ENCODE results near the gene FKBP15.

Gene FKBP15

DNA sequence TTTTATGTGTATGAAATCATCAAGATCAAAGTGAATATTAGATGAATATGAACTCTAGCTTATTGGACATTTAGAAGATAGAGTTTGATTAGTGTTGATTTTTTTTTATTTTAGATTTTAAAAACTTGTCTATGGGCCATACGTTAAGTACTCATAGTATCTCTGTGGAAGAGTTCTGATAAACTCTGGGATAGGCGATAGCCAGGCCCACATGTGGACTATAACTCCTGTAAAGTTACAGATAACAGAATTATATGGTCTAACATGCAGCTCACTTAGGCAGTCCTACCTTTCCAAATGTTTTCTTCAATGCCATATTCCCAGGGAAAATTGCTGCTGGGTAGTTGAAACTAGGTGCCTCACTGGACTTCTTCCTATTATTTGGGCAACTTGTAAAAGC lies 10.6 kb upstream of the FKBP15 start:
- DNase-seq (ENCODE audit: low spot score) = no peak
- Histone ChIP-seq H3K27ac (no peak overlapping the region), H3K4me3 (no peak overlapping the region)
- TF ChIP-seq, protein P1, sequence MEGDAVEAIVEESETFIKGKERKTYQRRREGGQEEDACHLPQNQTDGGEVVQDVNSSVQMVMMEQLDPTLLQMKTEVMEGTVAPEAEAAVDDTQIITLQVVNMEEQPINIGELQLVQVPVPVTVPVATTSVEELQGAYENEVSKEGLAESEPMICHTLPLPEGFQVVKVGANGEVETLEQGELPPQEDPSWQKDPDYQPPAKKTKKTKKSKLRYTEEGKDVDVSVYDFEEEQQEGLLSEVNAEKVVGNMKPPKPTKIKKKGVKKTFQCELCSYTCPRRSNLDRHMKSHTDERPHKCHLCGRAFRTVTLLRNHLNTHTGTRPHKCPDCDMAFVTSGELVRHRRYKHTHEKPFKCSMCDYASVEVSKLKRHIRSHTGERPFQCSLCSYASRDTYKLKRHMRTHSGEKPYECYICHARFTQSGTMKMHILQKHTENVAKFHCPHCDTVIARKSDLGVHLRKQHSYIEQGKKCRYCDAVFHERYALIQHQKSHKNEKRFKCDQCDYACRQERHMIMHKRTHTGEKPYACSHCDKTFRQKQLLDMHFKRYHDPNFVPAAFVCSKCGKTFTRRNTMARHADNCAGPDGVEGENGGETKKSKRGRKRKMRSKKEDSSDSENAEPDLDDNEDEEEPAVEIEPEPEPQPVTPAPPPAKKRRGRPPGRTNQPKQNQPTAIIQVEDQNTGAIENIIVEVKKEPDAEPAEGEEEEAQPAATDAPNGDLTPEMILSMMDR (IDR thresholded peaks at IDR 0.05) = no peak

DNA sequence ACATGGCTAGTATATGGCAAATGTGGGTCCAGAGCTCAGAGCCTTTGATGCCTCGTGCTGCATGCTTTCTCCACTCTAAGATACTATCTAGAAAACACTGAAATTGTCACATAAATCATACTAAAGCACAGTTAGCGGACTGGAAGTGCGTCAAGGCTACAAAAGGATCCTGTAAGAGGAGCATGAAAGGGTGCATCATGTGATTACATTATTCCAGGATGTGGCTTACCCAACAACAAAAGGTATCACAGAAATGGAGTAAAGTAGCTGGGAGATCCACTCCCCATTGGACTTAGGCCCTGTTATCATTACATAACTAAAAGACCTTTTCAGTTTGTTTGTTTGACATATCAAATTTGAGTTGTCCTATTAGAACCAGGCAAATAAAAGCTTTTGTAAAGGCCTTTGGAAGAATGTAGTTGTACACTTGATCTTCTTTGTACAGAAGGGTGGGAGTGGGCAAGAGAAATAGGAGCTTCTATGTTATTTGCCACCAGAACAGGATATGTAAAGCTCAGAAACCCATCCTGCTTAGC lies 7.1 kb upstream of the FKBP15 start:
- no peak overlapping the region for H3K27ac ChIP-seq
- H3K4me3 ChIP-seq = no peak overlapping the region
- TF ChIP-seq, protein P1 (IDR thresholded peaks at IDR 0.05) = no peak
- DNase-seq (ENCODE audit: low spot score) = no peak

DNA sequence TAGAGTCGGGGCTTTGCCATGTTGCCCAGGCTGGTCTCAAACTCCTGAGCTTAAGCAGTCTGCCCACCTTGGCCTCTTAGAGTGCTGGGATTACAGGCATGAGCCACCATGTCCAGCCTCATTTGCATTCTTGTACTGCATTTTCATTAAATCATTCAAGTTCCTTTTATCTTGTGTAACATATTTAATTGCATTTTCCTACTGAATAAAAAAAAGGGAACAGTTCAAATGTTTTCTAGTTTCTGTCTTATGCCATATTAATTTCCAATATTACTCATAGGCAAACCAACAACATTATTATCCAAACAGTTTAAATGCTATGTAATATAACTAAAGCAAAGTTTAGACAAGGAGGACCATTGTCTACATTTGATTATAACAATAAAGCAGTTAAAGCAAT lies 6.4 kb upstream of the FKBP15 start:
- H3K27ac ChIP-seq = no peak overlapping the region
- DNase-seq (ENCODE audit: low spot score) = no peak
- no peak overlapping the region for H3K4me3 ChIP-seq
- TF ChIP-seq, protein P1 (IDR thresholded peaks at IDR 0.05) = no peak

DNA sequence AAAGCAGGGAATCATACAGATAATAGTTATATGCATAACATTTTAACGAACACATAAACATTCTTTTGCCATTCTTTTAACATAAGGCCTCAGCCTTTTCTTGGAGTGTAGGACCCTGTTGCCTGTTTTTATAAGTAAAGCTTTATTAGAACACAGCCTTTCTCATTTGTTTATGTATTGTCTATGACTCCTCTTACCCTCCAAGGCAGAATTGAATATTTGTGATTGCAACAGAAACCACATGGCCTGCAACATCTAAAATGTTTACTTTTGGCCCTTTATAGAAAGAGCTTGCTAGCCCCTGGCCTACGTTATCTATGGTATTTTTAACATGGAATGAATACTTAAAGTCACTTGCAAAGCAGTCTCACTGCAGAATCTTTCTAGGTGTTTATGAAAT lies 2.9 kb upstream of the FKBP15 start:
- DNase-seq (ENCODE audit: low spot score) = no peak
- Histone ChIP-seq H3K27ac (no peak overlapping the region), H3K4me3 (no peak overlapping the region)
- TF ChIP-seq, protein P1 (IDR thresholded peaks at IDR 0.05) = no peak

DNA sequence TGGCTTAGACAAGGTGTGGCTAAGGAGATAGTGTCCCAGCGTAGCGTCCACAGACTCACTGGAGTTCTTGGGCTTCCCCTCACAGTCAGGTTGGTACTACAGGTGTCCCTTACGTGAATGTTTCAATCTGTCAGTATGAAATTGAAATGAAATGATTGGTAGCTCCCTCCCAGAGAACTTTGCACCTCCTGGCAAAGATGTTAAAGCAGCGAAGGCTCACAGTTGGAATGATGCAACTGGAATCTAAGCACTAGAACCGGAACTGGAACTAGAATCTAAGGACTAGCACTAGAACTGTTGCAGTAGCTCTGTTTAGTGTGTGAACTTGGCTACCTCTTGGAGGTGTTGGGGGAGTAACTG lies 1.4 kb upstream of the FKBP15 start:
- peak overlapping the region in 1 of 2 donors; percentile 88 for H3K27ac ChIP-seq
- TF ChIP-seq, protein P1 (IDR thresholded peaks at IDR 0.05) = no peak
- no peak for DNase-seq (ENCODE audit: low spot score)
- peak overlapping the region; percentile 86 for H3K4me3 ChIP-seq

DNA sequence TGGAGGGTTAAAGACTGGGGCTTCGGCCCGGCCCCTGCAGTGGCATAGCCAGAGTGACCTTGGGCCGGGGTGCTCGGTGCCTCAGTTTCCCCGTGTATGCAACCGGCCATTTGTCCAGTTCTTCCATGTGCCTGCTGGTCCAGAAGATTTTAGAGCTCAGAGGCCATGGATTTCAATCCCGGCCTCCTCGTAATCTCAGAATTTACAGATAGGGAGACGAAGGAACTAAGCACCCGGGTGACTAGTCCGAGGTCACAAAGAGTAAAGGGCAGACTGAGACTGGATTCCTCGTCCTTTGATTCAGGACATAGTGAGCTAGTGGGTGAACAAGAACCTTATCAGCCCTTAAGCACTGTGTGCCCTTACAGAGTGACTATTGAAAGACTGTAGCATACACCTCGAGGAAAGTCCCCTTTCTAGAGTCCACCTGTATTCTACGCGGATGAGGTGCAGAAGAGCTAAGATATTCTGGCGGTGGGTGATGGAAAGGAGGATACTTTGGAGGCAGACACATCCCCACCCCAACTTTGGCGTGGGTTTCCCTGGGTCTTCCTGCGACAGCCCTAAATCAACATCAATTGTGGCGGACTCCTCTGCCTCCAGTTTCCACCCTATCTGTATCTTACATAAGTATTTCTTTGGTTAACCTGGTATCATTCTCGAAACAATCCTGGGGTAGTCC lies 864 bp upstream of the FKBP15 start:
- peak overlapping the region; percentile 78 to 88 for H3K27ac ChIP-seq
- DNase-seq (ENCODE audit: low spot score) = no peak
- peak overlapping the region; percentile 86 for H3K4me3 ChIP-seq
- TF ChIP-seq, protein P1 (IDR thresholded peaks at IDR 0.05) = no peak

DNA sequence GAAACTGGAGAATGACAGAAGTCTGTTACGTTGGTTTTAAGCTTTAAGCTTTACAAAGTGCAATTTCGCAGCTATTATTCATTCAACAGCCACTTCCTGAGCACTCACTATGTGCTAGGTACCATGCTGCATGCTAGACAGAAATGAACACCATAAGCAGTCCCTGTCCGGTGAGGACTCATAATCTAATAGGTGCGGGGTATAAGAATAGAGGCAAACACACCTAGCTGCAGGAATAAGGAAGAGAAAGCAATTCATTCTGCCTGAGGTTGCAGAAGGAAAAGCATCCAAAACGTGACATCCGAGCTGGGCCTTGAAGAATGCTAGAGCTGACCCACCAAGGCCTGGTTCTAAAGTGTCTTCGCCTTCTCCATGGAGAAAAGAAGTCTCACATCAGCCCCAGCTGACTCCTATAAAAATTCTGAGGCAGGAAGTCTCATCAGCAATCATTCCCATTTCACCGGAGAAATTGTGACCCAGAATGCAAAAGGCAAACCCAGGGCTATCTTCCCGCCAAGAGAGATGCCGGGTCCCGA lies 542 bp downstream of the FKBP15 start:
- DNase-seq (ENCODE audit: low spot score) = no peak
- Histone ChIP-seq H3K4me3 (peak overlapping the region; percentile 86), H3K27ac (peak overlapping the region; percentile 71 to 88)
- TF ChIP-seq, protein P1 (IDR thresholded peaks at IDR 0.05) = no peak
